ENCODE data around the gene NT5C1A. TPM values are rescaled to one million over a fixed set of nuclear protein-coding genes. Genes with fewer than 3 reads are reported as not detected.

NT5C1A gene
- total RNA-seq, 4 donors from 2014 or later = not detected

GRCh38 chr1:39655578-39656268 lies 16.2 kb downstream of the NT5C1A start:
- no peak for DNase-seq (ENCODE audit: low spot score in 2 of 2)
- WGBS, 2 donors = 81 to 85% methylated on average over 5 of the region's 5 CpGs
- no peak overlapping the region for H3K4me3 ChIP-seq (ENCODE audit: low read depth, poor library complexity, severe bottlenecking)
- intact Hi-C loops (cut with DNase I; ENCODE audit: low total_unique reads) = no loop called here
- no peak for TF ChIP-seq POLR2A (IDR thresholded peaks at IDR 0.05)
- TF ChIP-seq CTCF (IDR thresholded peaks at IDR 0.05) = no peak

GRCh38 chr1:39654291-39654690 lies 17.6 kb downstream of the NT5C1A start:
- DNase-seq (ENCODE audit: low spot score in 2 of 2) = no peak
- H3K4me3 ChIP-seq (ENCODE audit: low read depth, poor library complexity, severe bottlenecking) = no peak overlapping the region
- intact Hi-C loops (cut with DNase I; ENCODE audit: low total_unique reads) = no loop called here
- TF ChIP-seq CTCF (IDR thresholded peaks at IDR 0.05) (no peak), POLR2A (IDR thresholded peaks at IDR 0.05) (no peak)
- WGBS, 2 donors = 75 to 78% methylated on average over 7 of the region's 7 CpGs

- peak; percentile 78 to 94 for DNase-seq (ENCODE audit: low spot score in 2 of 2)
- H3K4me3 ChIP-seq (ENCODE audit: low read depth, poor library complexity, severe bottlenecking) = no peak overlapping the region
- 5 to 7% methylated on average over 8 of the region's 8 CpGs for WGBS, 2 donors
- intact Hi-C loops (cut with DNase I; ENCODE audit: low total_unique reads) = no loop called here
- TF ChIP-seq POLR2A (IDR thresholded peaks at IDR 0.05) (no peak), CTCF (IDR thresholded peaks at IDR 0.05) (peak in 1 of 3 donors; percentile 67)
Observed at GRCh38 chr1:39653546-39654031, 18.3 kb downstream of the NT5C1A start.

- WGBS, 2 donors = 83 to 100% methylated on average over 2 of the region's 2 CpGs
- intact Hi-C loops (cut with DNase I; ENCODE audit: low total_unique reads) = no loop called here
- no peak for DNase-seq (ENCODE audit: low spot score in 2 of 2)
- no peak for TF ChIP-seq CTCF (IDR thresholded peaks at IDR 0.05)
- TF ChIP-seq POLR2A (IDR thresholded peaks at IDR 0.05) = no peak
- H3K4me3 ChIP-seq (ENCODE audit: low read depth, poor library complexity, severe bottlenecking) = no peak overlapping the region
Observed at GRCh38 chr1:39652554-39652953, 19.4 kb downstream of the NT5C1A start.

GRCh38 chr1:39652105-39652504 lies 19.8 kb downstream of the NT5C1A start:
- DNase-seq (ENCODE audit: low spot score in 2 of 2) = no peak
- H3K4me3 ChIP-seq (ENCODE audit: low read depth, poor library complexity, severe bottlenecking) = no peak overlapping the region
- intact Hi-C loops (cut with DNase I; ENCODE audit: low total_unique reads) = no loop called here
- WGBS, 2 donors = 79 to 80% methylated on average over 6 of the region's 6 CpGs
- TF ChIP-seq CTCF (IDR thresholded peaks at IDR 0.05) (no peak), POLR2A (IDR thresholded peaks at IDR 0.05) (no peak)

- TF ChIP-seq CTCF (IDR thresholded peaks at IDR 0.05) = no peak
- TF ChIP-seq POLR2A (IDR thresholded peaks at IDR 0.05) = no peak
- intact Hi-C loops (cut with DNase I; ENCODE audit: low total_unique reads) = no loop called here
- WGBS, 2 donors = 88 to 100% methylated on average over 1 of the region's 1 CpG
- no peak for DNase-seq (ENCODE audit: low spot score in 2 of 2)
- H3K4me3 ChIP-seq (ENCODE audit: low read depth, poor library complexity, severe bottlenecking) = no peak overlapping the region
Observed at GRCh38 chr1:39650431-39650830, 21.5 kb downstream of the NT5C1A start.

Measured in lower leg skin (tissue), 4 donors.